HG03565 (cell line): ENCODE measurements around the gene OR8B8.
"Not testable (repeated sequence)": the region's sequence is repeated elsewhere in the genome, so short reads cannot be mapped to it uniquely, and the experiment has no call there.

ENCODE experiments used
- ATAC-seq: cut with Tn5 transposase; IDR thresholded peaks from one replicate; pipeline ENCODE4 v1.9.1; 2021; ENCODE audit warnings: mild to moderate bottlenecking, moderate library complexity; ENCODE audit not compliant: unreplicated experiment

The OR8B8 gene

GRCh38 chr11:124442442-124442841 is 3.1 kb downstream of the OR8B8 start:
- no peak for ATAC-seq

GRCh38 chr11:124441519-124441918 is 4.0 kb downstream of the OR8B8 start:
- no peak for ATAC-seq

GRCh38 chr11:124441081-124441480 is 4.4 kb downstream of the OR8B8 start:
- ATAC-seq = no peak

GRCh38 chr11:124440608-124441007 is 4.9 kb downstream of the OR8B8 start:
- ATAC-seq = no peak

GRCh38 chr11:124434699-124435098 is 10.8 kb downstream of the OR8B8 start:
- no peak for ATAC-seq

- no peak for ATAC-seq
Measured at GRCh38 chr11:124429599-124429998, 15.9 kb downstream of the OR8B8 start.

DNA sequence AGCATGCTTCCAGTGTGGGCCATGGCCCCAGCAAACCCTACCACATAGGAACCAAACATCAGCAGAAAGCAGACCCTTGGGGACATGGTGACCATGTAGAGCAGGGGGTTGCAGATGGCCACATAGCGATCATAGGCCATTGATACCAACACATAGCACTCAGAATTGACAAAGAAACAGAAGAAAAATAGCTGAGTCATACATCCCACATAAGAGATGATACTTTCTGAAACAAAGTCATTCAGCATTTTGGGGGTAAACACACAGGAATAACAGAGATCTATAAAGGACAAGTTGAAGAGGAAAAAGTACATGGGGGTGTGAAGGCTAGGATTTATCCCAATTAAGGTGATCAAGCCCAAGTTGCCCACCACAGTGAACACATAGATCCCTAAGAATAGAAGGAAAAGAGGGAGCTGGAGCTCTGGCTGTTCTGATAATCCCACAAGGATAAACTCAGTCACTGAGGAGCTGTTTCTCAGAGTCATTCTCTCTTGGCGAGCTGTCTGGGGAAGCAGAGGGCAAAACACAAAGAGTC is 21.0 kb downstream of the OR8B8 start, which contains the start of gene OR8B4:
Gene OR8B4 (minus strand): TSS at position 488 of the 538 bp plus-strand sequence. CDS start 0 bp downstream, at position 488.
- ATAC-seq = no peak

GRCh38 chr11:124421043-124421442 is 24.5 kb downstream of the OR8B8 start:
- ATAC-seq = no peak

- ATAC-seq = no peak
Measured at GRCh38 chr11:124415356-124415923, 30.1 kb downstream of the OR8B8 start.

DNA sequence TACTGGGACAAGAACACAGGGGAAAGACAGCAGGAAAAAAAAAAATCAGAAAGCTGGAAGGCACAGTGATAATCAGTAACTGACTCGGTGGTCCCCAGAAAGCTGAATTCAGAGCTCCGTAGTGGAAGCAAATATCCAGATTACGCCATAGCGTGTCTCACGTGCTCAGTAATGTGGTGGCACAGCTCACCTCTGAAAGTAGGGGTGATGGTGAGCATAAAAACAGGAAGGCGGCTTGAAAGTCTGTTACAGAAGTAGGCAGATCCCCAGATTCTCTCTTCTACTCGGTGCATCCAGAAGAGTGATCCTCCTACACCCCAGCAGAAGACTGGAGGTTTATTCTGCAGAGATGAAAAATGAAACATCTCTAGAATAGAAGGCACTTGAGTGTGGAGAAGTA is 35.6 kb downstream of the OR8B8 start:
- ATAC-seq = no peak

GRCh38 chr11:124405581-124405980 is 39.9 kb downstream of the OR8B8 start:
- no peak for ATAC-seq

- ATAC-seq = not testable (repeated sequence)
Measured at GRCh38 chr11:124403186-124403585, 42.3 kb downstream of the OR8B8 start.

DNA sequence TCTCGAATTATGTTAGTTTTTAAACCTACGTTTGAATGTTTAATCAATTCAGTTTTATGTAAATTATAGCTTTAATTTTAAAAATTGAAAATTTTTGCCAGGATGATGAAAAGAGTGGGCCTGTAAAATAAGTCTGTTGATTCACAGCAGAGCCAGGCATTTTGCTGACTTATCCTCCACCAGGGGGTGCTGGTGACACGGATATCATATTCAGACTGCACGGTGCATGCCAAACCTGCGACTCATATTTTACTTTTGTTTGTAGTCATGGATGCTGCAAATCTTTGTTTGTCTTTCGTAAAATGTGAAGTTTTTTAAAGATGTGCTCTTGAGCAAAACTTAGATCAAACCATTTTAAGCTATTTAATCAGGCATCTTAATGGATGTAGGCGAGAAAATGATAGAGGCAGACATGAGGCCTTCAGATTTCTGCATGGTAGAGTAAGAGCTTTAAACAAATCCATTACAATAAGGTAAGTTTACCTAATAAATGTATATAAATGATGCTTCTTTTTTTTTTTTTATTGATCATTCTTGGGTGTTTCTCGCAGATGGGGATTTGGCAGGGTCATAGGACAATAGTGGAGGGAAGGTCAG is 43.1 kb downstream of the OR8B8 start:
- ATAC-seq = peak; percentile 95

GRCh38 chr11:124398924-124399323 is 46.6 kb downstream of the OR8B8 start, which contains the start of gene OR8B3:
Gene OR8B3, minus strand, starts transcription at chr11:124399024. Its CDS starts 1,673 bp downstream, at chr11:124397351.
- ATAC-seq = no peak

GRCh38 chr11:124396847-124397246 is 48.6 kb downstream of the OR8B8 start:
- not testable (repeated sequence) for ATAC-seq

DNA sequence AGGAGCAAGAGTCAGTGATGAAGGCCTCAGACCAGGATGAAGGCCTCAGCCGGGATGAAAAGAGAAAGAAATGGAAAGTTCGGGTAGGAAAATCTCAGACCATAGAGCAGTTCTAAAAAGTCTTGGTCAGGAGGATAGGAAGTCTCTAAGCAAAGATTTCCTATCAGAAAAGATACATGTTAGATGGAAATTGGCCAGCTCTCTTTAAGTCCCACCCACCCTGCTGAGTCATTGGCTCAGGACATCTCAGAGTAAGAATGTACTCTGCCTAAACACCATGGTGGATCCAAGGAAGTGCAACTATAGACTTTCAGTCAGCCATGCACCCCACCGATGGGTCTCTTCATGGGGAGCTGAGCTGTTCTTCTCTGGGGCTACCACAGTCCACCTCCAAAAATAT is 51.1 kb downstream of the OR8B8 start:
- ATAC-seq = no peak
